SK-N-SH treated with all-trans-retinoic acid at 6 μM for 48 hours (cell line): ENCODE data around the gene S100A7.
"Not testable (repeated sequence)": the region's sequence is repeated elsewhere in the genome, so short reads cannot be mapped to it uniquely, and the experiment has no call there.

Experiments used
- CREB5 ChIP-seq: fragments of 250-450 bp; sonication (Bioruptor Pico); IDR thresholded peaks from 2 replicates; pipeline ENCODE4 v1.5.1; 2020; ENCODE audit warnings: low read depth, mild to moderate bottlenecking, moderate library complexity
- ESRRG ChIP-seq: fragments of 250-450 bp; sonication (Bioruptor Pico); IDR thresholded peaks from 2 replicates; pipeline ENCODE4 v1.6.1; 2021; ENCODE audit warnings: mild to moderate bottlenecking
- GLIS3 ChIP-seq: fragments of 250-450 bp; sonication (Bioruptor Pico); IDR thresholded peaks from 2 replicates; pipeline ENCODE4 v1.5.0; 2020; ENCODE audit warnings: mild to moderate bottlenecking, moderate library complexity
- ISL1 ChIP-seq: fragments of 250-450 bp; sonication (Bioruptor Pico); IDR thresholded peaks from 2 replicates; pipeline ENCODE4 v2.1.2; 2022; ENCODE audit warnings: mild to moderate bottlenecking, moderate library complexity
- PATZ1 ChIP-seq: fragments of 250-450 bp; sonication (Bioruptor Pico); IDR thresholded peaks from 2 replicates; pipeline ENCODE4 v1.8.0; 2020; ENCODE audit warnings: mild to moderate bottlenecking, moderate library complexity, borderline replicate concordance
- RARB ChIP-seq: fragments of 250-450 bp; sonication (Bioruptor Pico); IDR thresholded peaks from 2 replicates; pipeline ENCODE4 v1.8.0; 2021; ENCODE audit warnings: mild to moderate bottlenecking, moderate library complexity
- TCF4 ChIP-seq: fragments of 250-450 bp; sonication (Bioruptor Pico); IDR thresholded peaks from 2 replicates; pipeline ENCODE4 v1.8.0; 2021; ENCODE audit warnings: mild to moderate bottlenecking, moderate library complexity, borderline replicate concordance
- TOX ChIP-seq: fragments of 250-450 bp; sonication (Bioruptor Pico); IDR thresholded peaks from 2 replicates; pipeline ENCODE4 v1.8.0; 2021; ENCODE audit warnings: mild to moderate bottlenecking, moderate library complexity, borderline replicate concordance
- TSHZ2 ChIP-seq: fragments of 250-450 bp; sonication (Bioruptor Pico); IDR thresholded peaks from 2 replicates; pipeline ENCODE4 v1.5.0; 2020; ENCODE audit warnings: mild to moderate bottlenecking, moderate library complexity
- ZNF8 ChIP-seq: fragments of 450-650 bp; formaldehyde crosslinking; IDR thresholded peaks from 2 replicates; pipeline ENCODE4 v1.5.0; 2020; ENCODE audit warnings: mild to moderate bottlenecking, moderate library complexity
- TF ChIP-seq, protein P1 (sequence below): fragments of 250-450 bp; sonication (Bioruptor Pico); IDR thresholded peaks from 2 replicates; pipeline ENCODE4 v1.5.1; 2021; ENCODE audit warnings: mild to moderate bottlenecking, moderate library complexity

DNA sequence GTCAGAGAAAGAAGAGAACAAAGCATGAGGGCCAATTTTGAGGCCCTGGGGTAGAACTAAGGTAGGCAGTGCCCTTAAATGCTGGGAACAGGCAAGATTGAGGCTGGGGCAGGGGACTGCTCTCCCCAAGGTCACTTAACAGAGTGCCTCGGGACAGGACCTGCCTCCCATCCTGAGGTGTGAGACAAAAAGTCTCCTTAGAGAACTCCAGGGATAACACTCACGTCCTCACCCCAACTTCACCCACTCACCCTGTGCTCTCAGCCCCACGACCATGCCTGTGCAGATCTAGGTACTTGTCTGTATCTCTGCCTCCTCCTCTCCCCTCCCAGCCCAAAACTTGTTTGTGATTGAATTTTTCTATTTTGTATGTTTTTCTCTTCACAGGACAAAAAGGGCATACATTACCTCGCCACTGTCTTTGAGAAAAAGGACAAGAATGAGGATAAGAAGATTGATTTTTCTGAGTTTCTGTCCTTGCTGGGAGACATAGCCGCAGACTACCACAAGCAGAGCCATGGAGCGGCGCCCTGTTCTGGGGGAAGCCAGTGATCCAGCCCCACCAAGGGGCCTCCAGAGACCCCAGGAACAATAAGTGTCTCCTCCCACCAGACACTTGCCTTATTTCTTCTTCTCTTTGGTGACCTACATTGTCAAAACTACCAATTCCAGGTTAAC is 41.6 kb downstream of the S100A7 start:
- not testable (repeated sequence) for TF ChIP-seq TOX (CRISPR knock-in tag); ZNF8 (CRISPR knock-in tag); TSHZ2; TCF4 (CRISPR knock-in tag); PATZ1 (CRISPR knock-in tag); GLIS3; RARB (CRISPR knock-in tag); CREB5 (CRISPR knock-in tag); ISL1 (CRISPR knock-in tag); ESRRG (CRISPR knock-in tag)
- TF ChIP-seq, protein P1, sequence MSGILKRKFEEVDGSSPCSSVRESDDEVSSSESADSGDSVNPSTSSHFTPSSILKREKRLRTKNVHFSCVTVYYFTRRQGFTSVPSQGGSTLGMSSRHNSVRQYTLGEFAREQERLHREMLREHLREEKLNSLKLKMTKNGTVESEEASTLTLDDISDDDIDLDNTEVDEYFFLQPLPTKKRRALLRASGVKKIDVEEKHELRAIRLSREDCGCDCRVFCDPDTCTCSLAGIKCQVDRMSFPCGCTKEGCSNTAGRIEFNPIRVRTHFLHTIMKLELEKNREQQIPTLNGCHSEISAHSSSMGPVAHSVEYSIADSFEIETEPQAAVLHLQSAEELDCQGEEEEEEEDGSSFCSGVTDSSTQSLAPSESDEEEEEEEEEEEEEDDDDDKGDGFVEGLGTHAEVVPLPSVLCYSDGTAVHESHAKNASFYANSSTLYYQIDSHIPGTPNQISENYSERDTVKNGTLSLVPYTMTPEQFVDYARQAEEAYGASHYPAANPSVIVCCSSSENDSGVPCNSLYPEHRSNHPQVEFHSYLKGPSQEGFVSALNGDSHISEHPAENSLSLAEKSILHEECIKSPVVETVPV (CRISPR knock-in tag) = not testable (repeated sequence)
